GM19468 (cell line): ENCODE measurements around the gene OR52R1.
A peak's percentile ranks its signal among the peaks of the same experiment; 100 is the strongest.
"Not testable (repeated sequence)": the region's sequence is repeated elsewhere in the genome, so short reads cannot be mapped to it uniquely, and the experiment has no call there.

ENCODE experiments used
- ATAC-seq: cut with Tn5 transposase; IDR thresholded peaks from one replicate; pipeline ENCODE4 v1.9.1; 2021; ENCODE audit warnings: mild to moderate bottlenecking, moderate library complexity, moderate number of reproducible peaks; ENCODE audit not compliant: unreplicated experiment; ENCODE audit errors: extremely low read depth

Gene OR52R1

GRCh38 chr11:4804280-4804679 is at the start of gene OR52R1:
OR52R1 (minus strand) TSS chr11:4804380; CDS start chr11:4804380, 0 bp downstream.
- no peak for ATAC-seq

- no peak for ATAC-seq
Measured at GRCh38 chr11:4851033-4851432, 46.9 kb upstream of the OR52R1 start.

GRCh38 chr11:4848908-4849532 is 44.8 kb upstream of the OR52R1 start, which contains the start of gene OR51S1:
OR51S1 (minus strand) TSS chr11:4849208; CDS start chr11:4849208, 0 bp downstream.
- no peak for ATAC-seq

- no peak for ATAC-seq
Measured at GRCh38 chr11:4839851-4840549, 35.8 kb upstream of the OR52R1 start.

- no peak for ATAC-seq
Measured at GRCh38 chr11:4830909-4831308, 26.7 kb upstream of the OR52R1 start.

GRCh38 chr11:4830346-4830745 is 26.2 kb upstream of the OR52R1 start:
- ATAC-seq, result no peak

- no peak for ATAC-seq
Measured at GRCh38 chr11:4826425-4826824, 22.2 kb upstream of the OR52R1 start.

- no peak for ATAC-seq
Measured at GRCh38 chr11:4825132-4825531, 21.0 kb upstream of the OR52R1 start.

GRCh38 chr11:4821021-4821420 is 16.8 kb upstream of the OR52R1 start, which contains the start of gene OR51F2:
OR51F2 (plus strand) TSS chr11:4821321; CDS start chr11:4821422, 101 bp downstream.
- ATAC-seq, result no peak

- no peak for ATAC-seq
Measured at GRCh38 chr11:4809246-4809645, 5.1 kb upstream of the OR52R1 start.

GRCh38 chr11:4808476-4808875 is 4.3 kb upstream of the OR52R1 start:
- no peak for ATAC-seq

- ATAC-seq, result not testable (repeated sequence)
Measured at GRCh38 chr11:4801316-4801715, 2.9 kb downstream of the OR52R1 start.

- no peak for ATAC-seq
Measured at GRCh38 chr11:4798427-4799183, 5.6 kb downstream of the OR52R1 start.

GRCh38 chr11:4797206-4797605 is 7.0 kb downstream of the OR52R1 start:
- no peak for ATAC-seq

GRCh38 chr11:4782454-4782853 is 21.7 kb downstream of the OR52R1 start:
- no peak for ATAC-seq

GRCh38 chr11:4769838-4770237 is 34.3 kb downstream of the OR52R1 start, which contains the start of gene OR51F1:
OR51F1 (minus strand) TSS chr11:4769938; CDS start chr11:4769938, 0 bp downstream.
- ATAC-seq, result no peak

- ATAC-seq, result no peak
Measured at GRCh38 chr11:4768094-4768493, 36.1 kb downstream of the OR52R1 start.

- no peak for ATAC-seq
Measured at GRCh38 chr11:4766420-4767043, 37.6 kb downstream of the OR52R1 start.

GRCh38 chr11:4763096-4763495 is 41.1 kb downstream of the OR52R1 start:
- ATAC-seq, result peak; percentile 56
